Spleen (tissue), 7 donors: Measurements from ENCODE around the gene FMN2.

Experiments used
- POLR2A ChIP-seq, 3 donors: fragments of 450-650 bp; IDR thresholded peaks; one replicate each; pipeline ENCODE4 v1.5.1; 2017; ENCODE audit warnings: antibody characterized with exemption in 3 of 3, mild to moderate bottlenecking in 1 of 3
- POLR2AphosphoS5 ChIP-seq, 3 donors: sonication (generic); formaldehyde crosslinking; IDR thresholded peaks; one replicate each; pipeline ENCODE4 v1.5.1; 2017; ENCODE audit warnings: antibody characterized with exemption in 3 of 3
- TF ChIP-seq, protein P1 (sequence below), 11 experiments: fragments of 200-600 bp in 7 of 11; fragments of 450-650 bp in 4 of 11; sonication (generic) in 4 of 11; IDR thresholded peaks in 8 of 11; conservative IDR thresholded peaks in 3 of 11; 1 replicate in 7 of 11; 2 replicates in 4 of 11; pipeline versions ENCODE4 v1.4.0 to v1.8.0; 2016 to 2021; ENCODE audit warnings: antibody characterized with exemption in 11 of 11, inconsistent platforms in 4 of 11, mild to moderate bottlenecking in 1 of 11
- donor health status: DM: no; HTN: no; CAD: no; lungs with moderate emphysema.
- donor health status: DM: no; HTN: no; CAD: no.
- donor health status: DM: no; HTN: no; CAD: no.

GRCh38 chr1:240329443-240329842, 237.8 kb downstream of the FMN2 start:
- TF ChIP-seq, protein P1, sequence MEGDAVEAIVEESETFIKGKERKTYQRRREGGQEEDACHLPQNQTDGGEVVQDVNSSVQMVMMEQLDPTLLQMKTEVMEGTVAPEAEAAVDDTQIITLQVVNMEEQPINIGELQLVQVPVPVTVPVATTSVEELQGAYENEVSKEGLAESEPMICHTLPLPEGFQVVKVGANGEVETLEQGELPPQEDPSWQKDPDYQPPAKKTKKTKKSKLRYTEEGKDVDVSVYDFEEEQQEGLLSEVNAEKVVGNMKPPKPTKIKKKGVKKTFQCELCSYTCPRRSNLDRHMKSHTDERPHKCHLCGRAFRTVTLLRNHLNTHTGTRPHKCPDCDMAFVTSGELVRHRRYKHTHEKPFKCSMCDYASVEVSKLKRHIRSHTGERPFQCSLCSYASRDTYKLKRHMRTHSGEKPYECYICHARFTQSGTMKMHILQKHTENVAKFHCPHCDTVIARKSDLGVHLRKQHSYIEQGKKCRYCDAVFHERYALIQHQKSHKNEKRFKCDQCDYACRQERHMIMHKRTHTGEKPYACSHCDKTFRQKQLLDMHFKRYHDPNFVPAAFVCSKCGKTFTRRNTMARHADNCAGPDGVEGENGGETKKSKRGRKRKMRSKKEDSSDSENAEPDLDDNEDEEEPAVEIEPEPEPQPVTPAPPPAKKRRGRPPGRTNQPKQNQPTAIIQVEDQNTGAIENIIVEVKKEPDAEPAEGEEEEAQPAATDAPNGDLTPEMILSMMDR (IDR thresholded peaks at IDR 0.05 in 8 of 11, conservative IDR thresholded peaks at IDR 0.05 in 3 of 11): no peak
- TF ChIP-seq POLR2A (IDR thresholded peaks at IDR 0.05): no peak
- no peak for TF ChIP-seq POLR2AphosphoS5 (IDR thresholded peaks at IDR 0.05)
